HG02610 (cell line): ENCODE measurements around the gene KDM8.
A peak's percentile ranks its signal among the peaks of the same experiment; 100 is the strongest.

Experiments used
- ATAC-seq: cut with Tn5 transposase; IDR thresholded peaks from one replicate; pipeline ENCODE4 v1.9.1; 2021; ENCODE audit warnings: mild to moderate bottlenecking, moderate library complexity; ENCODE audit not compliant: unreplicated experiment

KDM8 gene

DNA sequence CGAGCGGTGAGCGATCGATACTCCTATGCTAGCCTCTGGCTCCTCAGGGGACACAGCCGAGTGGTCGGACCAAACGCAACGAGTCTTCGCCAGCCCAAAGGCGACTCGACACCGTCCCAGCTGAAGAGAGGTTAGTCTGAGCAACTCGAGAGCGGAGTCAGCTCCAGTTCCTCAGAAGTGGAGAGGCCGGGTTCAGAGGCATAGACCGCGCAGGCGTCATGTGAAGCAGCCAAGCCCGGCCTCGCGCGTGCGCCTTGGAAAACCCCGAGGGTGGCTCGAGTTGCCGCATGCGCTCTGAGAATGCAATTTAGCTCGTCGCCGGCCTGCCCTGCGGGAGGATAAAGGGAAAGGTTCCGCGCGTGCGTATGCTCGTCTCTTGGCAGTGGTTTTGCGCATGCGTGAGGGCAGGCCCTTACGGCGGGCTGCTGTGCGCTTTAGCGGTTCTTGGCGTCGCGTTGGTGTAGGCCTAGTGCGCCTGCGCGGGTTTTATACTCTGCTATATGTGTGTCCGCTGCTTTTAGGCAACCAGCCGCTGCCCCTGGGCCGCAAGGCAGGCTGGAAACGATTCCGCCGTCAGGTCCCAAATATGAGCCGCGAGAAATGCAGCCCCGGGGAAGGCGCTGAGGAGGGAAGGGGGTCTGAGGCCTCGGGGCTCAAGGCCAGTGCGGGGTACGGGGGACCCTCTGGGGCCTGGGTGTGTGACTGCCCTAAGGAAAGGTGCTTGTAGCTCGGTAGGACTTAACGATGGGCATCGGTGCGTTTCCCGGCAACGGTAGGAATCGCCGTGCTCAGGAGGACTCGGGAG lies at the start of gene KDM8:
Gene KDM8 (plus strand): TSS at position 20 of the 805 bp plus-strand sequence. CDS start 6,598 bp downstream, outside the sequence.
- ATAC-seq: peak; percentile 78

DNA sequence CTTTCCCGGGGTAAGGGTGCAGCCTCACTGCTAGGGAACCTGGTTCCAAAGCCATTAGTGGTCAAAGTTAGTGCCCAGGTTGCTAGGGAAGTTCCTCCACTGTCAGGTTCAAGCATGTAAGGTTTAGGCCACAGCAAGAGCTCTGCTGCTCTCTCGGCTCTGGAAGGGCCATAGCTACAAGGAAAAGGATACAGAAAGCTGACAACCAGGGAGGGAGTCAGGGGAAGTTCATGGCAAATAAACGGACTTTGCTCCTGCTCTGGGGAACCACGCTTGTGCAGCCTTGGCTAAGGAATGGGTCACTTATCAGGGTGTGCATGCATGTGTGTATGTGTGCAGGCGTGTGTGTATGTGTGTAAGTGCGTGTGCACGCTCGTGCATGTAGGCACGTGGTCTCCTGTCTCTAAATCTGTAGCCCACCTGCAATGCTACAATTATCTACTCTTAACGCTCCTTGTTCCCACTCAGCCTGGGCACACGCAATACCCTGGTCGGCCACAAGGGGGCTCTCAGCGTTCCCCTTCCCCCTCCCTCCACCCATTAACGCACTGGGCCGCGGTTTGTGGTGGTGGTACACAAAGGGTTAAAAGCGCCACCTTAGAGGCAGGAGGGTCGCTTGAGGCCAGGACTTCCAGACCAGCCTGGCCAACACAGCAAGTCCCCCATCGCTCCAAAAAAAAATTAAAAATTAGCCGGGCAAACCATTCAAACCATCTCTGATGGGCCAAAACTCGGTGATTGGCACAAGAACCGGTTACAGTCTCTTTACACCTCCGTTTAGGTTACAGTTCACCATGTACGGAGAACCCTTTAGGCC lies 48.4 kb upstream of the KDM8 start:
- no peak for ATAC-seq

DNA sequence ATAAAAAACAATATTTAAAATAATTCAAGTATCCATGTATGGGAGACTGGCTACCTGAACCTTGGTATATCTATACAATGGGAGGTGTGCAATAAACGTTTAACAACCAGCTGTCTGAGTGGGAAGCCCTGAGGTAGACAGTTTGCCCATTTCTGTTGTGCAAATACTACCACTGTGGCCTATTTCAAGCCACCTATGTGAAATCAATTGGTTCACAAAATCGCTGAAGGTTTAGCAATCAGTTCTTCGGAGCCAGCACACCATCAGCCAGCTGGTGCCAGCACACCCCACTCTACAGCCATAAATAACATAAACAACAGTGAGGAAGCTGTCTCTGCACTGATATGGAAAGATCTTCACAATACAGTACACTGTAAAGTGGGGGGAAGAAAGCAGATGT lies 46.7 kb upstream of the KDM8 start:
- ATAC-seq: no peak

DNA sequence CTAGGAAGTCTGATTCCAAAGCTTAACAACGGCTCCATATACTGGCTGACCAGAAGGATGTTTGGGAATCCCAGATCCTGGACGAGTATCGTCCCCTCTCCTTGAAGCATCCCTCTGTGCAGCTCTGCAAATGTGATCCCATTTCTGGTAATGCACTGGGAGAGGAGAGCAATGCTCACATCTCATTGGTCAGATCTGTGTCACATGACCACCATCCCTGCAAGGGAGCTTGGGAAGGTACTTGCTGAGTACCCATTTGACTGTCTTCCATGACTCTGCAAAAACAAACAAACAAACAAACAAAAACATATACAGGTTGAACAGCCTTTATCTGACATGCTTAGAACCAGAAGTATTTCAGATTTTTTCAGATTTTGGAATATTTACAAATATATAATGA lies 41.9 kb upstream of the KDM8 start:
- ATAC-seq: no peak

DNA sequence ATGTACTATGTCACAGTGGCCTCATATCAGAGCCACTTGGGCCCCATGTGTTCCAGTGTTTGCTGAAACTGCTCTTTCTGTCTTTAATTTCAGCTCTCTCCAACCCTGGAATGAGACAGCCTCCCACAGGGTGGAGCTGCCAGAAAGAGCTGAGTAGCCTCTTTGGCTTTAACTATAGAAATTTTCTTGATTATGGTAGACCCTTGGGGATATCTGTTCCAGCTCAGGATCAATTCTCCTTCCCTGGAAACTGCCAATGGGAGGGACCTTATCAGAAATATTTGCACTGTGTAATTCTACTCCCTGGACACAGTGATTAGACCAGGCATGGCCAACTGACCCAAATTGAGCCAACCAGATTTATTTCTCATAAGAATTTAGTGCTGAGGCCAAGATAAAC lies 39.0 kb upstream of the KDM8 start:
- ATAC-seq: no peak

DNA sequence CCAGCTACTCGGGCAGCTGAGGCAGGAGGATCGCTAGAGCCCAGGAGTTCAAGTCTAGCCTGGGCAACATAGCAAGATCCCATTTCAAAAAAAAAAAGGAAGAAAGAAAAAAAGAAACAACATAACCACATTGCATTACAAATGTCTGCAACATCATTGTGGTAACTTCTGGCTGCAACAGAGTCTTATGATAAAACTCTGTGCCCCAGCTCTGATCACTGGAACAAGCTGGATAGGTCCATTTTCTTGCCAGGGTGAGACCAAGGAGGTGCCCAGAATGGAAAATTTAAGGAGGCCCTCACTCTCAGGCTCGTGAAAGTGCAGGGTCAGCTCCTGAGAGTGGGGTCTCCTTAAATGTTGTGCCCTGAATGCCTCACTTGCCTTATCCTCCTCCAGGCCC lies 37.8 kb upstream of the KDM8 start:
- no peak for ATAC-seq

DNA sequence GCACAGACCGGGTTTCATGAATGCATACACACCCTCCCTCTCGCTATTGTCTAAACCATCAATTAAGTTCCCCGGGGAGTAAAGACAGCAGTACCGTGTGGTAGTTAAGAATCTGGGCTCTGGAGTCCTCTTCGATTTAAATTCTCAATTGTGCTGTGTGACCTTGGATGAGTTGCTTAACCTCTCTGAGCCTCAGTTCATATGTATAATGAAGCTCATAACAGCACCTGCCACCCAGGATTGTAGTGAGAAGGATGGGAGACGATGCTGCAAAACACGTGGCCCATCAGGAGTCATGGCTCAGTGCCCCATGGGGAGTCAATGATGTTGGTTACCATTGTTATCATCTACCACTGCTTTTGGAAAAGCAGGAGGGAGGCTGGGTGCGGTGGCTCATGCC lies 34.5 kb upstream of the KDM8 start:
- no peak for ATAC-seq

DNA sequence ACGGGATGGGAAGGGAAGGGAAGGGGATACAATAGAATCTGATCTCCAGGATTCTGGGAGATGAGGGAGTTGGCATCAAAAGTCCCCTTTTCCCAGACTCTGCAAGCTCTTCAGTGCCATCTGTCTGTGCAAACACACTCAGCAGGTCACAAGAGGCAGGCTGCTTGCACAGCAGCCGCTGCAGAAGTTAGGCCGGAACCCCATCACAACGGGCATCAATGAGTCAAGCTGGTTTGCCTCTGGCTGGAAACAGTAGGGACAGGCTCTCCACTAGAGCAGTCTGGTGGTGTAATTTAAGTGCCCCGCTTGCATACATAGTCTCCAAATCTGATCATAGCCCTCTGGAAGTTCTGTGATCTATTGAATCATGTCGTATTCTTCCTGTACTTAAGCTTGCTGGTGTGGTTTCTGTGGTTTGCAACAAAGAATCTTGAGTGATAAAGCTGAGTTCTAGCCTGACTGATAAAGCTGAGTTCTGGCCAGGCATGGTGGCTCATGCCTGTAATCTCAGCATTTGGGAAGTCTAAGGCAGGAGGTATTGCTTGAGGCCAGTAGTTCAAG lies 33.7 kb upstream of the KDM8 start:
- ATAC-seq: no peak

DNA sequence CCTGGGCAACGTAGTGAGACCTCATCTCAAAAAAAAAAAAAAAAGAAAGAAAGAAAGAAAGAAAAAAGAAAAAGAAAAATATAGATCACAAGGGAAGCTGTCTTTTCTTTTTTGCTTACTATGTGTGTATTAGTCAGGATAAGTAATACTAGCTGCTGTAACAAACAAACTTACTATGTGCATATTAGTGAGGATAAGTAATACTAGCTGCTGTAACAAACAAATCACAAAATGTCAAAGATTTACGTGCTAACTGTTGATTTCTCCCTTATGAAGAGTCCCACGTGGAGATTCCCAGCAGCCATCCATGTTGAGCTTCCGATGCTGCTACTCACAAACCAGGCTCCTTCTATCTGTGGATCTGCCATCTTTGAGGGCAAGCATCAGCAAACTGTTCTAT lies 31.7 kb upstream of the KDM8 start:
- ATAC-seq: no peak

DNA sequence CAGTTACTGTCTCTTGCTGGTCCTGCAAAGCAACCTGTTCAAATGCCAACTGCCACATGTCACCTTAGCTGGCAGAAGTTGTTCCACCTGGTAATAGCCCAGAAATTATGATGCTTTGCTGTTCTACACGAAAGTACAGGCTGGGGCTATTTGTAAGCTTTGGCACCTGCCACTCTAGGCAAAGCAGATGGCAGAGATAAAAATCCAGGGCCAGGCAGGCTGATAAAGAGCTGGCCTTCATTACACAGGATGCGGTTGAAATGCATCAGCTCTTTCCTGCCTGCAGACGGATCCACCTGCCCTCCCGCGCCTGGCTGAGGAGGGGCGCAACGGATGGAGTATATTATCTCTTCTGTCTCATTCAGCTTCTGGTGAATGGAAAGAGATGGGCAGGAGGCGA lies 29.3 kb upstream of the KDM8 start:
- ATAC-seq: no peak

DNA sequence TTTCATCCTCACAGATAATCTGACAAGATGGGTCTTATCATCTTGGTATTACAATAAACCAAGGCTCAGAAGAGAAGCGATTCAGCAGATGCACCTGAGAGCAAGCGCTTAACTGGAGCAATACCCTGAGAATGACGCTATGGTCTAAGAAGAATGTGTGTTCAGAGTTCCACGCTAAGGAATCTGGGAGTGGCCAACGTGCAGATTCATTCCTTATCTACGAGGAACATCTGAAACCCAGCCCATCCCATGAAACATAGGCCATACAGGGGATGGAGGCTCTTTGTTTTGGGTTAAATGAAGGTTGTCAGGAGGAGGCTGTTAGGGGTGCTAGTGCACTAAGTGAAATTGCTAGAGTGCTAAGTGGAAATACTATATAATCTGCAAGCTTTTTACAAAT lies 28.5 kb upstream of the KDM8 start:
- ATAC-seq: no peak

DNA sequence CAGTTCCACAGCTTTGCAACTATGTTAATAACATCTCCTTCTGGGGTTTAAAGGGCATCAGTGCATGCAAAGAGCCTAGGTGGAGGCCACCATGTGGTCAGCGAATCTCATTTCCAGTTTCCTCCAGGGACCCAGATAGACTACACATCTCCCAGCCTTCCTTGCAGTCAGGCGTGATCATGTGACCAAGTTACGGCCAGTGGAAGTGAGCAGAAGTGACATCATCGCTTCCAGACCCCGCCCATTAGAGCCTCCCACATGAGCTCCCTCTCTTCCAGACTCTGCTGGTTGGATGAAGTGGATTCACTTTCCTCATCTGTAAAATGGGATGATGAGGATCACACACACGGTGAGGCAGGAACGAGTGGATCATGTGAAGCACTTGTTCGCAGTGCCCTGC lies 27.4 kb upstream of the KDM8 start:
- no peak for ATAC-seq

DNA sequence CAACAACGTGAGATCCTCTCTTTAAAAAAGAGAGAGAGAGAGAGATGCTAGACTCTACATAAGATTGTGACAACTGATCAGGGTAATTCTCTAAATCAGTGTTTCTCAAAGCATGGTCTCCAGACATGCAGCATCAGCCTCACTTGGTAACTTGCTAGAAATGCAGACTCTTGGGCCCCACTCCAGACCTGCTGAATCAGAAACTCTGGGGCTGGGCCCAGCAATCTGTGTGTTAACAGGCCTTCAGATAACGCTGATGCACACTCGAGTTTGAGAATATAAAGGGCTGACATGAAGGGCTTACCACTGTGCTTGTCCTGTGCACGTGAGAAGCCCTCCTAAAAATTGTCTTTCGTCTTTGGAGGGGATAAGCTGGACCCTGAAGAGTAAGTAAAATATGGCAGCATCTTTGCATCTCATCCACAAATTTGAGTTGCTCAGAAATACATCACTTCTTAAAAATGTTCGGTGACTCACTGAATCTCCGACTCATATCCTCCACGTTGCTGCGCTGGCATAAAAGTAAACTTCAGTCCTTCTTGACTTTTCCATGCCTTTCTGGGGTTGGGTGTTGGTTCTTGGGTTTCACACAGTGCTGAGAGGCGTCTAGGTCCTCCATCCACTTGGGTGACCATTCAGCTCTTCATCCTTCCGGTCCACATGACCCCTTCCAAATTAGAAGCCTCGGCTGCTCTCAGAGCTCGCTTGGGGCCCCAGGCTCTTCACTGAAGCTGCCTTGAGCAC lies 26.1 kb upstream of the KDM8 start:
- no peak for ATAC-seq

DNA sequence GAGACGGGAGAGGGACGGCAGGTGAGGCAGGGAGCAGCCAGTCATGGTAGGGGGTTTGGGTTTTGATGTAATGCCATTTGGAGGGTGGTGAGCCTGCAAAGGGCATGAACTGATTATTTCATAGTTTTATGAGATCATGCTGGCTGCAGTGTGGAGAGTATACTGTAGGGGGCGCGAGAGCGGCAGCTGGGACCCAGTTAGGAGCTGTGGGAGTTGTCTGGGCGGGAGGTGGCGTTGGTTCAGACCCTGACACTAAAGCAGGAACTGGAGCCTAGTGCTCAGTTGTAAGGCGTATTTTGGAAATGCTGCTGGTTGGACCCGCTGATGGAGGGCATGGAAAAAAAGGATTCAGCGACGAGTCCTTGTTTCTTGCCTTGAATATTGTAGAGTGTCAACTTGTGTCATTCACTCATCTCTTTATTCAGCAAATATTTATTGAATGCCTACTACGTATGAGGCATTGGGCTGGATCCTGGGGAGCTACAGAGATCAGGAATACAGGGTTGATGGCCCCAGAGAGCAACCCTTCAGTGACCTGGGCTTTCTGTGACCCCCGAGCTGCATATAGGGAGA lies 23.7 kb upstream of the KDM8 start:
- ATAC-seq: peak; percentile 69

DNA sequence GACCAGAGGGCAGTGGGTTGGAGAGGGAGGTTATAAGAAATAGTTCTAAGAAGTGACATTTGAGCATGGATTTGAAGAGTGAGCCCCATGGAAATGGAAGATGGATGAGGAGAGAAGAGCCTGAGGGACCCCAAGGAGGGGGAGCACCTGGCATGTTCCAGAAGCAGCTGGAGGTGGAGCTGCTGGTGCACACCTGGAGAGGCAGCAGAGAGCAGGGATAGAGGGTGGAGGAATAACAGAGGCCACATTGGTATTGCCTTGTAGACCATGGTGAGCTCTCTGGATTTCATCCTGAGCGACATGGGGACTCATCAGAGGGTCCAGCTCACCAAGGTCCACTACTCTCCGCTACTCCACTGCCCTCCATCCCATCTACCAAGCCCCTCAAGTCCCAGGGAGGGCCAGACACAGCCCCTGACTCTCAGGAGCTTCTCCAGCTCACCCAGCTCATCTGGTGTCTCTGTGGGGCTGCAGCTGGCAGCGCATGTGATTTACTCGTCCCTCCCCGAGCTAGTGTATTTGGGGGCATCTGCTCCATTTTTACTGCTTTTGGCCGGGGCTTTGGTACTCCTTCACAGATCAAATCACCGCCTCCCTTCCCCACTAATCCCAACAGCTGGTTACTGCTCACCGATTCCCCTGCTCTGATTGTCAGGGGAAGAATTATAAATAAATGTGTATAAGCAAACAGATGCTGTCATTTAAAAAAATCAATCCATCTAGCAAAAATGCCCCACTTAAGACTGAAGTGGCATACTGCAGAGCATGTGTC lies 22.1 kb upstream of the KDM8 start:
- no peak for ATAC-seq

DNA sequence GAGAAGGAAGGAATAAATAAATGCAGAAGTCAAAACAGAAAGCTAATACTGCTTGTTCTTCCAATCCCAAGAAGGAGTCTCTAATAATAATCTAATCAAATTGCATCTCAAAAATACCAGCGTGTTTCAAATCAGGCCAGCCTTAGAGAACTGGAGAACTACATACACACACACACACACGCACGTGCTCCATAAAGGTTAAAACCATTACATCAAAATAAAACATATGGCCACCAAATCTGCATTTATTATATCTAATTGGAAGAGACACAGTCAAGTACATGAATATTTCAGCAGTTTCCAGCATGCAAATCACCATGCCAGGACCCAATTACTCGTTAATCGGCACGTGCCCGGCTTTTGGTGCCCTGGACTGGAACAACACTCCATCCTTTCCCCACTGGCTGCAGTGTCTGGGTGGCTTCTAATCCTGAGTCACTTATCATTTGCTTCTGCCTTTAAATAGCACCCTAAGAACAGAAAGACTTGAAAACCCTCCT lies 20.4 kb upstream of the KDM8 start:
- no peak for ATAC-seq

DNA sequence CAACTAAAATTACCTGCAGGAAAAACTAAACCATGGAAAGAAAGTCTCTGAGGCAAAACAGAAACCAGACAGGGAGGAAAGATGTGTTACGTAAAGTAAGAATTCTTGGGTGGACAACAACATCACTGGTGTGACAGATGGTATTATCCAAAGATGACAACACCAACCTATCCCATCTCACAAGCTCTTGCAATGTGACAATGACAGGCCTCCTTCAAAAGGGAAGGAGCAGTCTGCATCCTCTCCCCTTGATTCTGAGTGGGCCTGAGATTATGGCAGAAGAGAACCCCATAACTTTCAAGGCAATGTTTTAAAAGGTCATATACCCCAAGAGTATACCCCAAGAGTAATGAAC lies 17.6 kb upstream of the KDM8 start:
- no peak for ATAC-seq

DNA sequence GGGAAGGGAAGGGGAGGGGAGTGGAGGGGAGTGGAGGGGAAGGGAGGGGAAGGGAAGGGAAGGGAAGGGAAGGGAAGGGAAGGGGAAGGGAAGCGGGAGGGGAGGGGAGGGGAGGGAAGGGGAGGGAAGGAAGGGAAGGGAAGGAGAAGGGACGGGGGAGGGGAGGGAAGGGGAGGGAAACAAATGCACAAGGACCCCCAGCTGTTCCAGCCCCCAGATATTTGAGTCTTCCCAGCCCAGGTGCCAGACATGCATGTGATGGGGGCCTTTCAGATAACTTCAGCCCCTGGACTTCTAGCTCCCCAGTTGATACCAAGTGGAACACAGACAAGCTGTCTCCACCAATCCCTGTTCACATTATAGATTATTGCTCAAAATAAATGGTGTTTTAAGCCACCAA lies 14.7 kb upstream of the KDM8 start:
- no peak for ATAC-seq

DNA sequence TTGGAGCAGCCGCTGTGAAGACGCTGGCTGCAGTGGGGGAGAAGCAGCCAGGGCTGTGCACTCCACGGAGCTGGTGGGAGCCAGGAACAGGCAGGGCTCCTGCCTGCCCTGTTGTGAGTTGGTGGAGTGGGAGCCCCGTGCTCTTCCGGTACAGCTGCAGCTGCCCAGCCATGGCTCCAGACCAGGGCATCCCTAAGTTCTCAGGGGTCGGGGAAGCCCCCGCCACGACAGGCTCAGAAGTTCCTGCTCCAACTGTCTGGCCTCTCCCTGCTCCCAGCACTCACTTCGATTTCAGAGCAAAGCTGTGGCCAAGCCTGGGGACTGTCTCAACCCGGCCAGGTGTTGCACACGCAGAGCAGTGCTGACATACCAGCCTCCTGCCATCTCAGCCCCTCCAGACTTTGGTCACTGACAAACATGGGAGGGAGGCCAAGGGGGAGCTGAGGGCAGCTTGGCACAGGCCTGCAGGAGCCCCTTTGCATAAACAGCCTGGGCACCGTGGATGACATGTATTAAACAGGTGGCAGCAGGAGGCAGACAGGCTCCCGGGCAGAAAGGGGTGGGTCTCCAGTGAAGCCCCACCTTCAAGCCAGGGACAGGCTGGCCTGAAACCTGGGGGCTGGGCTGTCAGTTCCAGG lies 13.9 kb upstream of the KDM8 start:
- no peak for ATAC-seq
